SK-N-SH (cell line): ENCODE data around the gene SH3BGRL3. TPM values are rescaled to one million over a fixed set of nuclear protein-coding genes. Genes with fewer than 3 reads are reported as not detected.

Source experiments
- CTCF ChIA-PET: fragments of 300-600, 350-600 bp; formaldehyde crosslinking; extraction: SDS; loops from one replicate; lab custom pipeline; 2021; lab: Yijun Ruan, JAX
- POLR2A ChIA-PET: fragments of 350-600 bp; sonication (Branson Sonifier 250); formaldehyde crosslinking; extraction: SDS; loops from one replicate; lab custom pipeline; 2020; ENCODE audit warnings: antibody characterized with exemption, inconsistent platforms; lab: Yijun Ruan, JAX
- DNase-seq: peaks from one replicate; pipeline ENCODE4 v3.0.0; 2012
- H2AFZ ChIP-seq: fragments of 200-600 bp; sonication (generic); 2 replicates; pipeline ENCODE4 v1.8.1; 2016; ENCODE audit warnings: antibody characterized with exemption, mild to moderate bottlenecking, low read depth
- H3F3A ChIP-seq: fragments of 200-600 bp; sonication (generic); replicated peaks from 2 replicates; pipeline ENCODE3; 2016; ENCODE audit warnings: antibody characterized with exemption, mild to moderate bottlenecking; ENCODE audit not compliant: insufficient read depth
- H3K27ac ChIP-seq, 2 experiments: fragments of 200-500 bp in 1 of 2; fragments of 200-600 bp in 1 of 2; sonication (Bioruptor generic) in 1 of 2; sonication (generic), shearing (Covaris generic) in 1 of 2; 2 replicates each; pipeline versions ENCODE4 v1.5.1 to v1.6.1; 2014 to 2016; ENCODE audit warnings: low read depth in 2 of 2, inconsistent platforms in 1 of 2, low read length in 1 of 2, mild to moderate bottlenecking in 1 of 2, mixed read lengths in 1 of 2
- H3K27me3 ChIP-seq: fragments of 200-600 bp; sonication (generic), shearing (Covaris generic); 2 replicates; pipeline ENCODE4 v1.6.1; 2016; ENCODE audit warnings: mixed run types; ENCODE audit not compliant: insufficient read depth
- H3K36me3 ChIP-seq, 2 experiments: fragments of 200-500 bp in 1 of 2; fragments of 200-600 bp in 1 of 2; sonication (Bioruptor generic) in 1 of 2; sonication (generic) in 1 of 2; replicated peaks in 1 of 2; 2 replicates each; pipeline versions ENCODE3 to v1.5.1; 2014 to 2016; ENCODE audit warnings: low read length in 1 of 2, mild to moderate bottlenecking in 1 of 2; ENCODE audit not compliant: insufficient read depth in 2 of 2, control insufficient read depth in 1 of 2
- H3K4me1 ChIP-seq, 2 experiments: fragments of 200-500 bp in 1 of 2; fragments of 200-600 bp in 1 of 2; sonication (Bioruptor generic) in 1 of 2; sonication (generic), shearing (Covaris generic) in 1 of 2; 2 replicates each; pipeline versions ENCODE4 v1.5.1 to v1.6.1; 2014 to 2016; ENCODE audit warnings: low read depth in 1 of 2, low read length in 1 of 2, mixed run types in 1 of 2; ENCODE audit not compliant: insufficient read depth in 2 of 2, control insufficient read depth in 1 of 2
- H3K4me2 ChIP-seq: fragments of 200-600 bp; sonication (generic), shearing (Covaris generic); 2 replicates; pipeline ENCODE4 v1.6.1; 2017; ENCODE audit warnings: mixed run types
- H3K4me3 ChIP-seq, 2 experiments: fragments of 200-500 bp in 1 of 2; fragments of 200-600 bp in 1 of 2; sonication (Bioruptor generic) in 1 of 2; sonication (generic), shearing (Covaris generic) in 1 of 2; 2 replicates each; pipeline versions ENCODE4 v1.5.1 to v1.8.1; 2014 to 2016; ENCODE audit warnings: low read depth in 2 of 2, inconsistent platforms in 1 of 2, low read length in 1 of 2, mild to moderate bottlenecking in 1 of 2, mixed read lengths in 1 of 2, moderate library complexity in 1 of 2
- H3K79me2 ChIP-seq: fragments of 200-600 bp; sonication (generic); 2 replicates; pipeline ENCODE4 v1.8.1; 2017; ENCODE audit warnings: mild to moderate bottlenecking; ENCODE audit not compliant: insufficient read depth
- H3K9ac ChIP-seq: fragments of 200-600 bp; sonication (generic); 2 replicates; pipeline ENCODE4 v1.6.1; 2017; ENCODE audit warnings: mixed run types
- H3K9me2 ChIP-seq: fragments of 200-600 bp; sonication (generic); 2 replicates; pipeline ENCODE4 v1.6.1; 2017; ENCODE audit warnings: mixed run types
- H3K9me3 ChIP-seq: fragments of 200-600 bp; sonication (generic); 2 replicates; pipeline ENCODE4 v1.6.1; 2017; ENCODE audit warnings: mixed run types, mild to moderate bottlenecking, moderate library complexity
- H4K20me1 ChIP-seq: fragments of 200-600 bp; sonication (generic); 2 replicates; pipeline ENCODE4 v1.6.1; 2017; ENCODE audit warnings: mild to moderate bottlenecking, mixed run types; ENCODE audit not compliant: insufficient read depth
- CTCF ChIP-seq: fragments of 200-600 bp; sonication (generic); IDR thresholded peaks from 2 replicates; pipeline ENCODE4 v1.6.1; 2017; ENCODE audit warnings: antibody characterized with exemption, mild to moderate bottlenecking, moderate library complexity
- ELF1 ChIP-seq: IDR thresholded peaks from 2 replicates; pipeline ENCODE4 v1.4.0; 2012
- FOSL2 ChIP-seq: IDR thresholded peaks from 2 replicates; pipeline ENCODE4 v1.4.0; 2012; ENCODE audit warnings: low read depth, mild to moderate bottlenecking, moderate library complexity, borderline replicate concordance
- JUND ChIP-seq: IDR thresholded peaks from 2 replicates; pipeline ENCODE4 v1.4.0; 2012
- MAX ChIP-seq: IDR thresholded peaks from 2 replicates; pipeline ENCODE4 v1.4.0; 2012; ENCODE audit warnings: low read depth
- RAD21 ChIP-seq: IDR thresholded peaks from 2 replicates; pipeline ENCODE4 v1.6.1; 2012; ENCODE audit warnings: mild to moderate bottlenecking, low read length
- RFX5 ChIP-seq: IDR thresholded peaks from 2 replicates; pipeline ENCODE4 v1.6.1; 2012; ENCODE audit warnings: mild to moderate bottlenecking, improper control_type of control experiment, low read length
- SMC3 ChIP-seq: IDR thresholded peaks from 2 replicates; pipeline ENCODE4 v1.6.1; 2012; ENCODE audit warnings: low read depth, low read length, improper control_type of control experiment
- TCF12 ChIP-seq: IDR thresholded peaks from 2 replicates; pipeline ENCODE4 v1.4.0; 2012
- TEAD4 ChIP-seq: IDR thresholded peaks from 2 replicates; pipeline ENCODE4 v1.4.0; 2012; ENCODE audit warnings: mild to moderate bottlenecking, borderline replicate concordance; ENCODE audit not compliant: insufficient read depth
- ZBTB33 ChIP-seq: IDR thresholded peaks from 2 replicates; pipeline ENCODE4 v1.4.0; 2012; ENCODE audit warnings: low read depth, borderline replicate concordance
- WGBS: methylation state at CpG from one replicate; pipeline ENCODE4 v1.1.6; 2017; ENCODE audit warnings: low lambda C conversion rate; 5-methylcytosine and 5-hydroxymethylcytosine counted together
- polyA plus RNA-seq, 3 experiments: library from polyadenylated mRNA; depleted of rRNA; stranded (reverse); fragments of >200 nt; gene quantifications; 2 replicates each; pipeline ENCODE4 v1.2.3, GENCODE V29; 2012

The SH3BGRL3 gene
- polyA plus RNA-seq, 1 of the 3 experiments (the other 2 are of a cell fraction), result 202 TPM

- Histone ChIP-seq H3K27me3 (no peaks in the 10 kb centered on the region), H3K9me3 (no peaks in the 10 kb centered on the region), H3K4me3 (no peak overlapping the region), H3K9ac (no peak overlapping the region), H3K4me1 (peaks cover 28 to 38% of the 10 kb centered on the region in 2 experiments; a peak in 3 of 4 replicates), H4K20me1 (peaks cover 33% of the 10 kb centered on the region), H3F3A (peaks cover 24% of the 10 kb centered on the region), H3K4me2 (peak overlapping the region; percentile 56; the same call in 1 of the 2 replicates), H3K27ac (peak overlapping the region in 1 of 2 experiments; percentile 50; a peak in 2 of 4 replicates), H3K36me3 (peaks cover 9 to 11% of the 10 kb centered on the region in 2 experiments), H2AFZ (no peak overlapping the region), H3K9me2 (no peaks in the 10 kb centered on the region), H3K79me2 (peaks cover 54% of the 10 kb centered on the region)
- ChIA-PET POLR2A (no interaction called here), CTCF (interaction anchor here (0.7 to 10.7 kb wide), 18 partner anchors 8 to 139 kb away, joined by 3 to 213 read pairs (median 12); partner anchors contain the start of genes CD52 and CEP85)
- 96% methylated on average over 4 of the region's 12 CpGs for WGBS
- no peak for DNase-seq
- TF ChIP-seq TEAD4, result no peak
- TF ChIP-seq ELF1, result no peak
- TF ChIP-seq RAD21, result no peak
Measured at GRCh38 chr1:26283871-26284596, 4.1 kb downstream of the SH3BGRL3 start.

- Histone ChIP-seq H3K79me2 (peaks cover 48% of the 10 kb centered on the region), H3F3A (peaks cover 19% of the 10 kb centered on the region), H3K9ac (no peak overlapping the region), H3K36me3 (peaks cover 9 to 11% of the 10 kb centered on the region in 2 experiments), H3K9me2 (no peaks in the 10 kb centered on the region), H3K4me1 (peaks cover 28 to 33% of the 10 kb centered on the region in 2 experiments; a peak in 3 of 4 replicates), H4K20me1 (peaks cover 33% of the 10 kb centered on the region), H3K27me3 (no peaks in the 10 kb centered on the region), H3K9me3 (no peaks in the 10 kb centered on the region), H3K27ac (peak overlapping the region in 1 of 2 experiments; percentile 50; a peak in 2 of 4 replicates), H3K4me3 (no peak overlapping the region; a peak in 1 of 4 replicates), H3K4me2 (peak overlapping the region; percentile 56; the same call in 1 of the 2 replicates), H2AFZ (no peak overlapping the region)
- CTCF ChIA-PET, result interaction anchor here (0.6 to 10.7 kb wide), 32 partner anchors 9 to 154 kb away, joined by 3 to 213 read pairs (median 6); partner anchors contain the start of genes CD52, CEP85, LIN28A and UBXN11
- POLR2A ChIA-PET, result interaction anchor here (0.5 kb wide), 1 partner anchor 79 kb away, joined by 5 read pairs; no protein-coding TSS in a partner anchor
- TF ChIP-seq ZBTB33 (no peak), JUND (peak; percentile 42; the same call in 1 of the 2 replicates), RAD21 (peak; percentile 66), SMC3 (peak; percentile 63), FOSL2 (peak; percentile 80), RFX5 (no peak), TCF12 (0 out of 2 replicates have a peak, but pooled peaks have one; percentile 6), MAX (peak; percentile 92), CTCF (peak; percentile 75)
- WGBS, result 43% methylated on average over 19 of the region's 22 CpGs
- DNase-seq, result peak; percentile 84
Measured at GRCh38 chr1:26284597-26285347, 4.9 kb downstream of the SH3BGRL3 start.
